ENCODE measurements around the gene ZNF584.
"Not testable (repeated sequence)": the region's sequence is repeated elsewhere in the genome, so short reads cannot be mapped to it uniquely, and the experiment has no call there.

ZNF584 gene

DNA sequence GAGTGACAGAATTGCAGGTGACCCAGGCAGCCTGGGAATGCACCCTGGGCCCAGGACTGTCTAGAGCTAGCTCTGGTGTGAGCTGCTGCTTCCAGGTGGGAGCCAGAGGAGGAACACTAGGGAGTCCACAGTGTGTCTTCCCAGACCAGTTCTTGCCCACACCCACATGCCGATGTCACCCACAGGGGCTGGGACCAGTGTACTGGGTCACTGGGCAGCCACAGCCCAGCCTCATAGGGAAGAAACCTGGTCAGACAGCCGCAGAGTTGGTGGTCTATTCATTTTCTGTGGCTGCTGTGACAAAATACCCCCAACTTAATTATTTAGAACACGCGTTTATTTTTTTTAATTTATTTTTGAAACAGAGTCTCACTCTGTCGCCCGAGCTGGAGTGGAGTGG, 9.9 kb upstream of the ZNF584 start:
- in situ Hi-C loops (cut with MboI; ENCODE audit: low pct_unique_long_range_greater_than_20kb, low sequenced_read_pairs, unreplicated experiment): no loop called here
- TF ChIP-seq, protein P1, sequence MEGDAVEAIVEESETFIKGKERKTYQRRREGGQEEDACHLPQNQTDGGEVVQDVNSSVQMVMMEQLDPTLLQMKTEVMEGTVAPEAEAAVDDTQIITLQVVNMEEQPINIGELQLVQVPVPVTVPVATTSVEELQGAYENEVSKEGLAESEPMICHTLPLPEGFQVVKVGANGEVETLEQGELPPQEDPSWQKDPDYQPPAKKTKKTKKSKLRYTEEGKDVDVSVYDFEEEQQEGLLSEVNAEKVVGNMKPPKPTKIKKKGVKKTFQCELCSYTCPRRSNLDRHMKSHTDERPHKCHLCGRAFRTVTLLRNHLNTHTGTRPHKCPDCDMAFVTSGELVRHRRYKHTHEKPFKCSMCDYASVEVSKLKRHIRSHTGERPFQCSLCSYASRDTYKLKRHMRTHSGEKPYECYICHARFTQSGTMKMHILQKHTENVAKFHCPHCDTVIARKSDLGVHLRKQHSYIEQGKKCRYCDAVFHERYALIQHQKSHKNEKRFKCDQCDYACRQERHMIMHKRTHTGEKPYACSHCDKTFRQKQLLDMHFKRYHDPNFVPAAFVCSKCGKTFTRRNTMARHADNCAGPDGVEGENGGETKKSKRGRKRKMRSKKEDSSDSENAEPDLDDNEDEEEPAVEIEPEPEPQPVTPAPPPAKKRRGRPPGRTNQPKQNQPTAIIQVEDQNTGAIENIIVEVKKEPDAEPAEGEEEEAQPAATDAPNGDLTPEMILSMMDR (IDR thresholded peaks at IDR 0.05; ENCODE audit: extremely low read depth, insufficient read depth, missing control alignments): no peak
- no peak for DNase-seq (ENCODE audit: low spot score)

DNA sequence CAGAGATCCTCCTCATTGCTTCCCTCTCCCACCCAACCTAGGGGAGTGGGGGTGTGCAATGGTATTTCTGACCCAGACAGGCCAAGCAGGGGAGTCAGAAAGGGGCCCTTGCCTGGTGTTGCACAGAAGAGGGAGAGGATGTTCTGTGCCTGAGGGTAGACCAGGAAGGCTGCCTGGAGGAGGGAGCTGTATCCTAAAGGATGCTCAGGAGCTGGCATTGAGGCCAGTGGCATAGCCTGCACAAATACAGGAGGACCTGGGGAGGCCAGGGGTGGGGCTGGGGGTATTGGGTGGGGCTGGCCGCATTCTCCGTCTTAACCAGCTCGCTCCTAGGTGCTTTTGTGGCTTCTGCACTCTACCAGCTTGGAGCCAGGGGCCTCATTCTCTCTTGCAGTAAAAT, 8.5 kb upstream of the ZNF584 start:
- TF ChIP-seq, protein P1 (IDR thresholded peaks at IDR 0.05; ENCODE audit: extremely low read depth, insufficient read depth, missing control alignments): no peak
- DNase-seq (ENCODE audit: low spot score): no peak
- in situ Hi-C loops (cut with MboI; ENCODE audit: low pct_unique_long_range_greater_than_20kb, low sequenced_read_pairs, unreplicated experiment): no loop called here

DNA sequence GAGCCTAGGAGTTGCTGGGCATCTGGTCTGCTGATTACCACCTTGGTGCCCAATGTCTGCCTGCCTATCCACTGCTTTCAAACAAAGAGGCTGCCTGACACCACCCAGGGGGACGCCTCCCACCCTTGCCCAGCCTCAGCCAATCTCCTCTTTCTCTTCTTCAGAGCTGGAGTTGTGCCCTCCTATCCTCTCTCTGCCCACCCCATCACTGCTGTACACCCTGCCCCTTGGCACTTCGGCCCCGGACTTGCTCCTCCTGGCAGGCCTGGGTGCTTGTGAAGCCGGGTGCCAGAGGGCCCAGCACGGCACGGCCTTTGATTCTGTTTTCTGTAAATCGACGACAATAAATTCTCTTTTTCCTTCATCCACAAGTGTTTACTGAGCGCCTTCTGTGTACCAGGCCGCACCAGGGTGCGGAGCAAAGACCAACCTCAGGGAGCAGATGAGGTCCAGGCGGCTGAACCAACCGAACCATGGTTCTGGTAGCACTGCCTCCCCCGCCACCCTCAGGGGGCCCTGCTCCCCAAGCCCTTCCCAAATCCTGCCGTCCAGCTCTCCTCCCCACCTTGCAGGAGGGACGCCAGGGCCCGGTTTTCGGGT, 8.0 kb upstream of the ZNF584 start:
- DNase-seq (ENCODE audit: low spot score): no peak
- in situ Hi-C loops (cut with MboI; ENCODE audit: low pct_unique_long_range_greater_than_20kb, low sequenced_read_pairs, unreplicated experiment): no loop called here
- TF ChIP-seq, protein P1 (IDR thresholded peaks at IDR 0.05; ENCODE audit: extremely low read depth, insufficient read depth, missing control alignments): no peak

DNA sequence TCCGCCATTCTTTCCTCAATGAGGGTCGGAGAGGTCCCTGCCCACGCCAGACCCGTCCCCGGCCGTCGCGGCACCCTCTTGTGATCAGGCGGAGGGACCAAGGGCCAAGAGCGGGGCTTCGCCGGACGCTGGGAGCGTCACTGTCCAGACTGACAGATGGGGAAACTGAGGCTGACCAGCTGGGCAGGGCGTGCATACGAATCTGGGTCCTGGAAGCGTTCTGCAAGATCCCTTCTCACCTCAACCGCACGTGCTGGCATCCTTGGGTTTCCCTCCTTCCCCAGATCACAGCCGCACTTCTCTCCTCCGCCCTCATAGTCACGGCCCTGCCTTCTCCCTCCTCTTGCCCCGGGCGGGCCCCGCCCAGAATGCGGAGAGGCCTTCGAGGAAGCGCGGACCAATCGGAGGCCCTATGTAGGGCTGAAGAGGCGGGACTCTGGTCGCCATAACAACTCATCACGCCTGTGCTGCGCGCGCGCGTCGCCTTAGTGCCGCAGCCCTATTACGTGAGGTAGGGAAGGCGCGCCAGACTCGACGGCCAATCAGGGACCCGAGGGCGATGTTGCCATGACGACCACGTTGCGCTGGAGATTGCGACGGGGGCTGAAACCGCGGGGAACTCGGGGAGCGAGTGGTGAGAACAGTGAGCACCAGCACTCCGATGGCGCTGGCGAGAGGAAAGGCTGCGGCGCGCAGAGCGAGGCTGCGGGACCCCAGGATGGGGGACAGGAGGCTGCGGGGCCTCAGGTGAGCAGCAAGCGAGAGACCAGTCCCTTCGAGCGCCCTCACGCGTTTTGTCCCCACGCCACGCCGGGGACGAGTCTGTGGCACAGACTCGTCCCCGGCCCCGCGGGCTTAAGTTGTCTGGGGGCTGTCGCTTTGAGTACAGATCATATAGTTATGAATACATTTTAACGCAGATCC, 7.3 kb upstream of the ZNF584 start:
- TF ChIP-seq, protein P1 (IDR thresholded peaks at IDR 0.05; ENCODE audit: extremely low read depth, insufficient read depth, missing control alignments): peak; percentile 9
- in situ Hi-C loops (cut with MboI; ENCODE audit: low pct_unique_long_range_greater_than_20kb, low sequenced_read_pairs, unreplicated experiment): no loop called here
- peak; percentile 99 for DNase-seq (ENCODE audit: low spot score)

DNA sequence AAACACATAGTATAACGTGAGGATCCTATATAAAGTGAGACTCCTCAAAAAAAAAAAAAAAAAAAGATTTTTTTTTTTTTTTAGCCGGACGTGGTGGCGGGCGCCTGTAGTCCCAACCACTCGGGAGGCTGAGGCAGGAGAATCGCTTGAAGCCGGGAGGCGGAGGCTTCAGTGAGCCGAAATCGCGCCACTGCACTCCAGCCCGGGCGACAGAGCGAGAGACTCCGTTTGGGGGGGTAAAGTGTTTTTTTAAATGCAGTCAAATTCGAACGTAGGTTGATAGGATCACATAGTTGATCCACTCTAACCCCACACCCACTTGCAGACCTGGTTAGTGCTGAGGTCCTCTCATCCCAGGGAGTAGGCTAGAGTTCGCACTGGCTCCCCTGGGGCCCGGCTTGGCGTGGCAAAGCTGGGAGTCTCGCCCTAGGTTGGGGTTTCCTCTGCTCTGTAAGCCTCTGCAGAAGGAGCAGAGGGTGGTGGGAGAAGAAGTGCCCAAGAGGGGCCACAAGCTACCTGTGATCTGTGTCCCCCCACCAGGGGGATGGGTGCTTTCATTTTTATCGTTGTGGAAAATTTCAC, 6.5 kb upstream of the ZNF584 start:
- in situ Hi-C loops (cut with MboI; ENCODE audit: low pct_unique_long_range_greater_than_20kb, low sequenced_read_pairs, unreplicated experiment): no loop called here
- no peak for DNase-seq (ENCODE audit: low spot score)
- TF ChIP-seq, protein P1 (IDR thresholded peaks at IDR 0.05; ENCODE audit: extremely low read depth, insufficient read depth, missing control alignments): no peak

DNA sequence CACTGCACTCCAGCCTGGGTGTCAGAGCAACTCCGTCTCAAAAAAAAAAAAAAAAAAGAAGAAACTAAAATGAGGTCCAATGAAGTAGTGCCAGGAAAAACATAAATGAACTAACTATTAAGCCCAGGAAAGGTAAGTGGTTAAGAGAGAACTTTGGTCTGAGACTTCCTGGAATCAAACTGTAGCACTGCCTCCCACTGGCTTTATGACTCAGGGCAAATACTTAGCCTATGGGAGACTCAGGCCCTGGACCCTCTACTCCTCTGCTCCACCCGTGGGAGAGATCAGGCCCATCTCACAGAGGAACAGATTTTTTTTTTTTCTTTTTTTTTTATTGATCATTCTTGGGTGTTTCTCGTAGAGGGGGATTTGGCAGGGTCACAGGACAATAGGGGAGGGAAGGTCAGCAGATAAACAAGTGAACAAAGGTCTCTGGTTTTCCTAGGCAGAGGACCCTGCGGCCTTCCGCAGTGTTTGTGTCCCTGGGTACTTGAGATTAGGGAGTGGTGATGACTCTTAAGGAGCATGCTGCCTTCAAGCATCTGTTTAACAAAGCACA, 4.5 kb upstream of the ZNF584 start:
- in situ Hi-C loops (cut with MboI; ENCODE audit: low pct_unique_long_range_greater_than_20kb, low sequenced_read_pairs, unreplicated experiment); DNase-seq (ENCODE audit: low spot score): not testable (repeated sequence)
